Activated naive CD4-positive, alpha-beta T cell treated with anti-CD3 and anti-CD28 coated beads, Interleukin-2, amount 50 U/mL, for 24 hours (primary cell): ENCODE measurements around the gene HNRNPF.
"Not testable (repeated sequence)": the region's sequence is repeated elsewhere in the genome, so short reads cannot be mapped to it uniquely, and the experiment has no call there.

Experiments
- H3K27ac Mint-ChIP-seq: one replicate; pipeline ENCODE4 v1.8.0; 2021; ENCODE audit warnings: mild to moderate bottlenecking, mixed read lengths
- H3K27me3 Mint-ChIP-seq: one replicate; pipeline ENCODE4 v1.8.0; 2021; ENCODE audit warnings: mixed read lengths
- H3K36me3 Mint-ChIP-seq: one replicate; pipeline ENCODE4 v1.8.0; 2021; ENCODE audit warnings: mixed read lengths
- H3K4me1 Mint-ChIP-seq: one replicate; pipeline ENCODE4 v1.8.0; 2021; ENCODE audit warnings: mixed read lengths
- H3K4me3 Mint-ChIP-seq: one replicate; pipeline ENCODE4 v1.8.0; 2021; ENCODE audit warnings: mild to moderate bottlenecking, mixed read lengths
- H3K9me3 Mint-ChIP-seq: one replicate; pipeline ENCODE4 v1.8.0; 2021; ENCODE audit warnings: mixed read lengths

HNRNPF gene

GRCh38 chr10:43408710-43409384, at the start of gene HNRNPF:
Gene HNRNPF, minus strand, starts transcription at chr10:43409186. Its CDS starts 21,302 bp downstream, at chr10:43387884.
- Mint-ChIP-seq H3K27me3 (no peaks in the 10 kb centered on the region), H3K27ac (peak within 1 kb of the TSS; percentile 99), H3K4me1 (peaks cover 21% of the 10 kb centered on the region), H3K4me3 (peak within 1 kb of the TSS; percentile 99), H3K36me3 (peaks cover 10% of the 10 kb centered on the region), H3K9me3 (no peaks in the 10 kb centered on the region)

DNA sequence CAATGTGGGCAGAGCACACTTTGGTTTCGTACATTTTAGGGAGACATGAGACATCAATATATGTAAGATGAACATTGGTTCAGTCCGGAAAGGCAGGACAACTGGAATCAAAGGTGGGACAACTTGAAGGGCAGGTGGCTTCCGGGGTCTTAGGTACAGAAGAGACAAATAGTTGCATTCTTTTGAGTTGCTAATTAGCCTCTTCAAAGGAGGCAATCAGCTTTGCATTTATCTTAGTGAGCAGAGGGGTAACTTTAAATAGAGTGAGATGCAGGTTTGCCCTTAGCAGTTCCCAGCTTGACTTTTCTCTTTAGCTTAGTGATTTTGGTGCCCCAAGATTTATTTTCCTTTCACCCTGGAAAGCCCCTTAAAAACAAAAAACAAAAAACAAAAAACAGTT, 49.2 kb upstream of the HNRNPF start:
- Mint-ChIP-seq H3K27me3 (no peaks in the 10 kb centered on the region), H3K27ac (no peak overlapping the region), H3K9me3 (no peaks in the 10 kb centered on the region), H3K4me1 (peaks cover 53% of the 10 kb centered on the region), H3K36me3 (no peaks in the 10 kb centered on the region), H3K4me3 (no peak overlapping the region)

- Mint-ChIP-seq H3K27ac (peak overlapping the region; percentile 55), H3K4me1 (peaks cover 63% of the 10 kb centered on the region), H3K4me3 (peak overlapping the region; percentile 97)
- H3K36me3 Mint-ChIP-seq, H3K27me3 Mint-ChIP-seq, H3K9me3 Mint-ChIP-seq: not testable (repeated sequence)
These were observed 47.6 kb upstream of the HNRNPF start for GRCh38 chr10:43456561-43456960.

GRCh38 chr10:43454025-43454424, 45.0 kb upstream of the HNRNPF start:
- H3K36me3 Mint-ChIP-seq, H3K9me3 Mint-ChIP-seq, H3K27me3 Mint-ChIP-seq: not testable (repeated sequence)
- H3K4me3 Mint-ChIP-seq, result peak overlapping the region; percentile 97
- peaks cover 62% of the 10 kb centered on the region for H3K4me1 Mint-ChIP-seq
- H3K27ac Mint-ChIP-seq, result peak overlapping the region; percentile 76

GRCh38 chr10:43453266-43453831, 44.4 kb upstream of the HNRNPF start:
- Mint-ChIP-seq H3K4me1 (peaks cover 56% of the 10 kb centered on the region), H3K4me3 (peak overlapping the region; percentile 58), H3K27ac (peak overlapping the region; percentile 89), H3K9me3 (no peaks in the 10 kb centered on the region), H3K36me3 (no peaks in the 10 kb centered on the region), H3K27me3 (no peaks in the 10 kb centered on the region)

DNA sequence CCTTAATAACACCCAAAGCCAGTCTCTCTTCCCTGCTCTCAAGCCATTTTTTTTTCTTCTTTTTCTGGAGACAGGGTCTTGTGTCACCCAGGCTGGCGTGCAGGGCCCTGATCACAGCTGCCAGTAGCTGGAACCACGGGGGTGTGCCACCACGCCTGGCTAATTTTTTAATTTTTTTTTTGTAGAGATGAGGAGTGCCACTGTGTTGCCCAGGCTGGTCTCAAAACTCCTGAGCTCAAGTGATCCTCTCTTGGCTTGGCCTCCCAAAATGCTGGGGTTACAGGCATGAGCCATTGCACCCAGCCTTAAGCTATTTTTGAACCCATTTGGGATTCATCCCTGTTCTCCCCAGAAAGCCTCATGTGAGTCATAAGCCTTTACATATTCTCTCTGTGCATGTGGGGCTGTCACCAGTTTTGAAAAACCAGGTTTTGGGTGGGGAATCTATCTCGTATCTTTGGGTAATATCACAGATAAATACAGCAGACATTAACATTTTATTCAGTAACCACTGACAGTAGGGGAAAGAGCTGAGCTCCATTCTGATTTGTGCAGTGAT, 43.4 kb upstream of the HNRNPF start:
- peaks cover under 1% of the 10 kb centered on the region for H3K36me3 Mint-ChIP-seq
- H3K27me3 Mint-ChIP-seq, result no peaks in the 10 kb centered on the region
- peaks cover 51% of the 10 kb centered on the region for H3K4me1 Mint-ChIP-seq

GRCh38 chr10:43448742-43449141, 39.8 kb upstream of the HNRNPF start:
- Mint-ChIP-seq H3K27me3 (no peaks in the 10 kb centered on the region), H3K4me3 (no peak overlapping the region), H3K9me3 (no peaks in the 10 kb centered on the region), H3K4me1 (peaks cover 27% of the 10 kb centered on the region), H3K36me3 (peaks cover 9% of the 10 kb centered on the region), H3K27ac (no peak overlapping the region)

More for the DNA sequence above, 43.4 kb upstream of the HNRNPF start:
- H3K9me3 Mint-ChIP-seq, result no peaks in the 10 kb centered on the region
- peak overlapping the region; percentile 36 for H3K4me3 Mint-ChIP-seq
- peak overlapping the region; percentile 89 for H3K27ac Mint-ChIP-seq

GRCh38 chr10:43446219-43447017, 37.4 kb upstream of the HNRNPF start:
- not testable (repeated sequence) for H3K9me3 Mint-ChIP-seq, H3K27me3 Mint-ChIP-seq, H3K27ac Mint-ChIP-seq, H3K36me3 Mint-ChIP-seq, H3K4me1 Mint-ChIP-seq, H3K4me3 Mint-ChIP-seq

GRCh38 chr10:43444897-43445466, 36.0 kb upstream of the HNRNPF start:
- no peak overlapping the region for H3K4me3 Mint-ChIP-seq
- peaks cover 9% of the 10 kb centered on the region for H3K36me3 Mint-ChIP-seq
- H3K9me3 Mint-ChIP-seq, result no peaks in the 10 kb centered on the region
- peaks cover 5% of the 10 kb centered on the region for H3K4me1 Mint-ChIP-seq
- no peaks in the 10 kb centered on the region for H3K27me3 Mint-ChIP-seq
- H3K27ac Mint-ChIP-seq, result no peak overlapping the region

GRCh38 chr10:43444323-43444722, 35.3 kb upstream of the HNRNPF start:
- H3K36me3 Mint-ChIP-seq, result peaks cover 9% of the 10 kb centered on the region
- no peak overlapping the region for H3K4me3 Mint-ChIP-seq
- H3K9me3 Mint-ChIP-seq, result no peaks in the 10 kb centered on the region
- no peak overlapping the region for H3K27ac Mint-ChIP-seq
- no peaks in the 10 kb centered on the region for H3K27me3 Mint-ChIP-seq
- peaks cover 9% of the 10 kb centered on the region for H3K4me1 Mint-ChIP-seq

DNA sequence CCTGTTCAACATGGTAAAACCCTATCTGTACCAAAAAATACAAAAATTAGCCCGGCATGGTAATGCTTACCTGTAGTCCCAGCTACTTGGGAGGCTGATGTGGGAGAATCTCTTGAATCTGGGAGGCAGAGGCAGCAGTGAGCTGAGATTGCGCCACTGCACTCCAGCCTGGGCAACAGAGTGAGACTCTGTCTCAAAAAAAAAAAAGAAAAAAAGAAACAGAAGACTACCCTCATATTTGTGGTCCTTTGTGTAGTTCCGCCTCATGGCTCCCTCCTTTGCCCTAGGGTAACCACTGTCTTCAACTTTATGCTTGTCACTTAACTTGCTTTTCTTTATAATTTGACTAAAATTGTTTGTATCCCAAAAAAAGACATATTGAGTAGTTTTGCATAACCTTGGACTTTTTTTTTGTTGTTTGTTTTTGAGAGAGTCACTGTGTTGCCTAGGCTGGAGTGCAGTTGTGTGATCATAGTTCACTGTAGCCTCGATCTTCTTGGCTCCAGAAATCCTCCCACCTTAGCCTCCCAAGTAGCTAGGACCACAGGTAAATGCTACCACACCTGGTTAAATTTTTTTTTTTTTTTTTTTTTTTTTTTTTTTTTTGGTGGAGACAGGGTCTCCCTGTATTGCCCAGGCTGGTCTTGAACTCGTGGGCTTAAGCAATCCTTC, 31.6 kb upstream of the HNRNPF start:
- H3K27me3 Mint-ChIP-seq, result no peaks in the 10 kb centered on the region
- no peaks in the 10 kb centered on the region for H3K9me3 Mint-ChIP-seq
- peaks cover 7% of the 10 kb centered on the region for H3K36me3 Mint-ChIP-seq
- no peak overlapping the region for H3K4me3 Mint-ChIP-seq
- H3K4me1 Mint-ChIP-seq, result peaks cover 30% of the 10 kb centered on the region
- H3K27ac Mint-ChIP-seq, result no peak overlapping the region

GRCh38 chr10:43437141-43437870, 28.3 kb upstream of the HNRNPF start:
- peaks cover 2% of the 10 kb centered on the region for H3K36me3 Mint-ChIP-seq
- no peaks in the 10 kb centered on the region for H3K27me3 Mint-ChIP-seq
- H3K4me3 Mint-ChIP-seq, result peak overlapping the region; percentile 97
- peaks cover 29% of the 10 kb centered on the region for H3K4me1 Mint-ChIP-seq
- H3K9me3 Mint-ChIP-seq, result no peaks in the 10 kb centered on the region
- H3K27ac Mint-ChIP-seq, result peak overlapping the region; percentile 88

- Mint-ChIP-seq H3K27ac (peak within 1 kb of the TSS; percentile 98), H3K36me3 (peaks cover 2% of the 10 kb centered on the region), H3K4me1 (peaks cover 29% of the 10 kb centered on the region), H3K27me3 (no peaks in the 10 kb centered on the region), H3K9me3 (no peaks in the 10 kb centered on the region), H3K4me3 (peak within 1 kb of the TSS; percentile 97)
These were observed 27.5 kb upstream of the HNRNPF start, which contains the start of gene ZNF487 for GRCh38 chr10:43436291-43437140. Gene ZNF487, plus strand, starts transcription at chr10:43437111. Its CDS starts 38,703 bp downstream, at chr10:43475814.
